K562 (cell line): ENCODE results near the gene RGS9BP. TPM values are rescaled to one million over a fixed set of nuclear protein-coding genes. Genes with fewer than 3 reads are reported as not detected.

Source experiments
- BHLHE40 ChIP-seq: IDR thresholded peaks from 2 replicates; pipeline ENCODE4 v1.6.1; 2011; ENCODE audit warnings: low read length, improper control_type of control experiment
- DNMT1 ChIP-seq: fragments of 450-650 bp; IDR thresholded peaks from 2 replicates; pipeline ENCODE4 v1.6.1; 2016; ENCODE audit warnings: antibody characterized with exemption, mild to moderate bottlenecking
- EP400 ChIP-seq: fragments of 450-650 bp; IDR thresholded peaks from 2 replicates; pipeline ENCODE4 v1.6.1; 2017; ENCODE audit warnings: antibody characterized with exemption, mild to moderate bottlenecking, moderate library complexity
- HMGN3 ChIP-seq: IDR thresholded peaks from 2 replicates; pipeline ENCODE4 v1.6.1; 2011; ENCODE audit warnings: borderline replicate concordance, low read depth, mild to moderate bottlenecking, mixed read lengths, low read length; ENCODE audit not compliant: insufficient read length; ENCODE audit errors: extremely low read depth
- IFI16 ChIP-seq: fragments of 250-450 bp; sonication (Bioruptor Pico); IDR thresholded peaks from 2 replicates; pipeline ENCODE4 v2.1.2; 2022; ENCODE audit warnings: mild to moderate bottlenecking, inconsistent platforms
- KAT2B ChIP-seq: IDR thresholded peaks from one replicate; pipeline ENCODE4 v1.6.1; 2012; ENCODE audit warnings: low read depth, mild to moderate bottlenecking, control low read depth, inconsistent platforms, low read length, moderate library complexity
- NR2C2 ChIP-seq, 2 experiments: fragments of 200-800 bp in 1 of 2; sonication (Bioruptor generic) in 1 of 2; sonication (generic) in 1 of 2; formaldehyde crosslinking in 1 of 2; IDR thresholded peaks; 2 replicates each; pipeline versions ENCODE4 v1.6.1 to v1.8.0; 2016 to 2022; ENCODE audit warnings: mild to moderate bottlenecking in 1 of 2, missing compliant biosample characterization in 1 of 2, missing genetic modification characterization in 1 of 2, missing genetic modification reagents in 1 of 2
- RBFOX2 ChIP-seq: fragments of 200-400 bp; formaldehyde crosslinking; IDR thresholded peaks from 2 replicates; pipeline ENCODE4 v1.6.1; 2017; ENCODE audit warnings: low read depth, mild to moderate bottlenecking, low read length, moderate library complexity
- RBM25 ChIP-seq: fragments of 200-400 bp; formaldehyde crosslinking; IDR thresholded peaks from 2 replicates; pipeline ENCODE4 v1.6.1; 2018; ENCODE audit warnings: low read length, low read depth, moderate library complexity; ENCODE audit not compliant: severe bottlenecking
- STAT5A ChIP-seq: IDR thresholded peaks from 2 replicates; pipeline ENCODE4 v1.6.1; 2012; ENCODE audit warnings: low read length, inconsistent platforms, borderline replicate concordance
- ZBTB40 ChIP-seq, 2 experiments: fragments of 450-650 bp in 1 of 2; sonication (generic) in 1 of 2; formaldehyde crosslinking in 1 of 2; IDR thresholded peaks; 2 replicates each; pipeline versions ENCODE4 v1.7.1 to v1.9.0; 2016 to 2022; ENCODE audit warnings: inconsistent platforms in 1 of 2, mild to moderate bottlenecking in 1 of 2, missing genetic modification reagents in 1 of 2
- ZNF197 ChIP-seq: fragments of 200-800 bp; sonication (Bioruptor generic); IDR thresholded peaks from 2 replicates; pipeline ENCODE4 v1.6.1; 2016; ENCODE audit warnings: low read depth, missing genetic modification characterization, missing compliant biosample characterization
- ZNF347 ChIP-seq: fragments of 450-650 bp; formaldehyde crosslinking; IDR thresholded peaks from 2 replicates; pipeline ENCODE4 v1.4.0; 2020; ENCODE audit warnings: low read depth, mild to moderate bottlenecking, moderate library complexity
- ZNF551 ChIP-seq: fragments of 250-450 bp; sonication (Bioruptor Pico); IDR thresholded peaks from 2 replicates; pipeline ENCODE4 v1.5.0; 2021; ENCODE audit warnings: mild to moderate bottlenecking, moderate library complexity
- polyA plus RNA-seq, 8 experiments: library from polyadenylated mRNA; depleted of rRNA in 4 of 8; stranded (reverse) in 5 of 8; unstranded in 3 of 8; fragments of >200 nt; fragmentation: Nextera tagmentation in 2 of 8; fragmentation: Illumina TruSeq in 1 of 8; extraction: Ambion mirVana in 2 of 8; extraction: Trizol in 1 of 8; gene quantifications; 2 replicates each; pipeline versions ENCODE4 v1.2.1 to v1.2.3, GENCODE V29; 2011 to 2014; ENCODE audit warnings: inconsistent platforms in 1 of 8, missing spikeins in 1 of 8
- total RNA-seq, 7 experiments: library from RNA; depleted of rRNA in 6 of 7; stranded (reverse); fragments of >200 nt in 6 of 7; fragmentation: Illumina TruSeq in 2 of 7; extraction: Trizol in 2 of 7; gene quantifications; 2 replicates each; pipeline versions ENCODE4 v1.2.1 to v1.2.3, GENCODE V29; 2011 to 2021; ENCODE audit warnings: low replicate concordance in 1 of 7

The RGS9BP gene
- total and polyA plus RNA-seq, 9 of the 15 experiments (the other 6 are each of a cell fraction or from before 2014, with no cell fraction given) = 0.03 to 1.3 (median 0.49) TPM

- TF ChIP-seq RBM25 (peak; percentile 36), ZBTB40 (IDR thresholded peaks at IDR 0.05) (peak; percentile 58; the same call in 1 of the 2 replicates), ZBTB40 (CRISPR knock-in tag; IDR thresholded peaks at IDR 0.05) (no peak), KAT2B (no peak), RBFOX2 (no peak), ZNF197 (CRISPR knock-in tag) (no peak), STAT5A (no peak), DNMT1 (0 out of 2 replicates have a peak, but pooled peaks have one; percentile 53), ZNF347 (CRISPR knock-in tag) (no peak), EP400 (peak; percentile 46), NR2C2 (CRISPR knock-in tag; IDR thresholded peaks at IDR 0.05) (no peak), NR2C2 (tag; IDR thresholded peaks at IDR 0.05) (peak; percentile 68), HMGN3 (peak; percentile 78), BHLHE40 (peak; percentile 58), ZNF551 (no peak), IFI16 (CRISPR knock-in tag) (no peak)
These were observed 15.8 kb downstream of the RGS9BP start, which contains the start of gene NUDT19 (continued) for GRCh38 chr19:32691291-32691951.
